HEK293 (cell line): ENCODE data around the gene UTP14A.

Source experiments
- MEIS1 ChIP-seq: sonication (generic); formaldehyde crosslinking; IDR thresholded peaks from 2 replicates; pipeline ENCODE4 v1.8.1; 2022; ENCODE audit warnings: missing genetic modification reagents, mild to moderate bottlenecking, borderline replicate concordance
- MZF1 ChIP-seq: fragments of 450-650 bp; formaldehyde crosslinking; IDR thresholded peaks from 2 replicates; pipeline ENCODE4 v1.5.1; 2017; ENCODE audit warnings: missing biosample characterization, missing genetic modification characterization, borderline replicate concordance
- PRDM1 ChIP-seq: fragments of 450-650 bp; formaldehyde crosslinking; IDR thresholded peaks from 2 replicates; pipeline ENCODE4; 2016; ENCODE audit warnings: missing biosample characterization, missing genetic modification characterization
- SP7 ChIP-seq: fragments of 450-650 bp; formaldehyde crosslinking; IDR thresholded peaks from 2 replicates; pipeline ENCODE4 v1.5.1; 2016; ENCODE audit warnings: missing biosample characterization, missing genetic modification characterization
- TCF7L2 ChIP-seq: IDR thresholded peaks from 2 replicates; pipeline ENCODE4 v1.6.1; 2011; ENCODE audit warnings: low read depth, mild to moderate bottlenecking, inconsistent platforms, low read length, moderate library complexity, borderline replicate concordance
- YY2 ChIP-seq: fragments of 450-650 bp; formaldehyde crosslinking; IDR thresholded peaks from 2 replicates; pipeline ENCODE4 v1.5.1; 2016; ENCODE audit warnings: missing biosample characterization, missing genetic modification characterization
- ZIC2 ChIP-seq: fragments of 450-650 bp; formaldehyde crosslinking; IDR thresholded peaks from 2 replicates; pipeline ENCODE4 v1.5.1; 2016; ENCODE audit warnings: missing biosample characterization, missing genetic modification characterization
- ZNF157 ChIP-seq: fragments of 450-650 bp; formaldehyde crosslinking; IDR thresholded peaks from 2 replicates; pipeline ENCODE4 v1.5.1; 2016; ENCODE audit warnings: missing biosample characterization, missing genetic modification characterization
- ZNF16 ChIP-seq: fragments of 450-650 bp; formaldehyde crosslinking; IDR thresholded peaks from 2 replicates; pipeline ENCODE4 v1.5.1; 2016; ENCODE audit warnings: low read depth, missing biosample characterization, missing genetic modification characterization
- ZNF169 ChIP-seq: fragments of 450-650 bp; formaldehyde crosslinking; IDR thresholded peaks from 2 replicates; pipeline ENCODE4 v1.5.1; 2016; ENCODE audit warnings: missing biosample characterization, missing genetic modification characterization
- ZNF202 ChIP-seq: fragments of 450-650 bp; formaldehyde crosslinking; IDR thresholded peaks from 2 replicates; pipeline ENCODE4 v1.5.1; 2016; ENCODE audit warnings: missing biosample characterization, missing genetic modification characterization, borderline replicate concordance
- ZNF266 ChIP-seq: fragments of 450-650 bp; formaldehyde crosslinking; IDR thresholded peaks from 2 replicates; pipeline ENCODE4 v1.5.1; 2016; ENCODE audit warnings: missing biosample characterization, missing genetic modification characterization, low read depth
- ZNF416 ChIP-seq: fragments of 450-650 bp; formaldehyde crosslinking; IDR thresholded peaks from 2 replicates; pipeline ENCODE4 v1.5.1; 2016; ENCODE audit warnings: missing biosample characterization, missing genetic modification characterization
- ZNF48 ChIP-seq: fragments of 450-650 bp; formaldehyde crosslinking; IDR thresholded peaks from 2 replicates; pipeline ENCODE4 v1.5.1; 2016; ENCODE audit warnings: missing biosample characterization, missing genetic modification characterization
- ZNF544 ChIP-seq: fragments of 450-650 bp; formaldehyde crosslinking; IDR thresholded peaks from 2 replicates; pipeline ENCODE4 v1.5.0; 2017; ENCODE audit warnings: missing biosample characterization, missing genetic modification characterization
- ZNF626 ChIP-seq: fragments of 450-650 bp; sonication (Bioruptor Pico); formaldehyde crosslinking; IDR thresholded peaks from 2 replicates; pipeline ENCODE4 v1.5.1; 2018; ENCODE audit warnings: missing biosample characterization, missing genetic modification characterization, inconsistent platforms
- ZNF654 ChIP-seq: fragments of 450-650 bp; formaldehyde crosslinking; IDR thresholded peaks from 2 replicates; pipeline ENCODE4 v1.5.1; 2016; ENCODE audit warnings: low read depth, missing biosample characterization, missing genetic modification characterization
- ZNF747 ChIP-seq: fragments of 450-650 bp; formaldehyde crosslinking; IDR thresholded peaks from 2 replicates; pipeline ENCODE4 v1.5.1; 2016; ENCODE audit warnings: missing biosample characterization, missing genetic modification characterization
- ZSCAN16 ChIP-seq: fragments of 450-650 bp; formaldehyde crosslinking; IDR thresholded peaks from 2 replicates; pipeline ENCODE4 v1.5.1; 2016; ENCODE audit warnings: missing biosample characterization, missing genetic modification characterization
- TF ChIP-seq, protein P1 (sequence below): fragments of 450-650 bp; formaldehyde crosslinking; IDR thresholded peaks from 2 replicates; pipeline ENCODE4 v1.5.1; 2017; ENCODE audit warnings: missing biosample characterization, missing genetic modification characterization
- TF ChIP-seq, protein P2 (sequence below): fragments of 450-650 bp; formaldehyde crosslinking; IDR thresholded peaks from 2 replicates; pipeline ENCODE4 v1.5.1; 2016; ENCODE audit warnings: missing biosample characterization, missing genetic modification characterization, borderline replicate concordance
- TF ChIP-seq, protein P3 (sequence below): fragments of 450-650 bp; formaldehyde crosslinking; conservative IDR thresholded peaks from 2 replicates; pipeline ENCODE4 v1.5.1; 2016; ENCODE audit warnings: low read depth, missing biosample characterization, missing genetic modification characterization
- TF ChIP-seq, protein P4 (sequence below): fragments of 450-650 bp; formaldehyde crosslinking; IDR thresholded peaks from 2 replicates; pipeline ENCODE4 v1.5.1; 2016; ENCODE audit warnings: missing biosample characterization, missing genetic modification characterization
- TF ChIP-seq, protein P5 (sequence below): fragments of 450-650 bp; formaldehyde crosslinking; IDR thresholded peaks from 2 replicates; pipeline ENCODE4 v1.5.1; 2017; ENCODE audit warnings: missing biosample characterization, missing genetic modification characterization
- TF ChIP-seq, protein P6 (sequence below): fragments of 450-650 bp; formaldehyde crosslinking; IDR thresholded peaks from 2 replicates; pipeline ENCODE4 v1.5.1; 2016; ENCODE audit warnings: missing biosample characterization, missing genetic modification characterization

The UTP14A gene

DNA sequence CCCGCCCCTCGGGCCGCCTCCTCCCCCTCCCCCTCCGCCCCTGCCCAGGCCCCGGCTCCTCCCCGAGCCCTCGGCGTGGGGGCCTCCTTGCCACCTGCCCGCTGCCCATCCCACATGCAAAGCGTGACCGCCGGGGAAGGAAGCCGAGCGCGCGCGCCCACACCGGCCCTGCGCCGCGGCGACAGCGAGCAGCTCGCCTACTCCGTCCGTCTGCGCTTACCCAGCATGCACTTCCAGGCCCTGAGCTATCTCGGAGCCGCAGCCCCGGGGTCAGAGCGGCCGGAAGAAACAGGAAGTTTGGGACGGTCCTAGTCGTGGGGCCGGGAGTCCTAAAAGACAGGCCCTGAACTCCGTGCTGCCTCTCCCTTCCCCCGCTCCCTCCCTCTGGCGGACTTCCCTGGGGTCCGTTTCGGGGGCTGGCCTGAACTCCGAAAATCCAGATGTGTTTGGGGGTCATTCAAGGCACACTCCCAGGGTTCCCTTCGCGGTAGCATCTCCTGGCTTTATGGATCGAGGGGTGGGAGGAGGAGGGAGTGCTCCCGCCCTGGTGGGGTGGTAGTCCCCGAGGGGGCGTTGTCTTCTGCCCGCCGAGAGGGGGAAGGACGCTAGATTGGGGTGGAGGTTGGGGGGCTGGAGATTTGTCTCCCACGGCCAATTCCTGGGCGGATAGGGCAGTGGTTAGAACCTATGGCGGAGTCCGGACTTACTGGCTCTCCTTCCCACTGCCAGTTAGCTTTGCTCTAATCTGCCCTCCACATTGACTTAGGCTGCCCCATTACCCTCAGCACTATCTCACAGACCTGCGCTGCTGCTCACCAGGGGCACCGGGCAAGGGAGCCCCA, 51.5 kb downstream of the UTP14A start (continued):
- TF ChIP-seq ZNF202 (tag by site-specific recombination) (no peak), ZNF48 (no peak), ZNF654 (tag by site-specific recombination) (no peak), ZNF16 (no peak), MZF1 (tag by site-specific recombination) (no peak), PRDM1 (tag by site-specific recombination) (no peak), ZNF169 (tag by site-specific recombination) (no peak), ZNF747 (no peak), ZNF544 (tag by site-specific recombination) (no peak), SP7 (tag by site-specific recombination) (peak; percentile 71), YY2 (tag by site-specific recombination) (no peak), ZNF416 (no peak), ZNF266 (no peak), TCF7L2 (no peak), ZNF157 (no peak), MEIS1 (CRISPR knock-in tag) (no peak), ZSCAN16 (tag by site-specific recombination) (no peak), ZIC2 (tag by site-specific recombination) (no peak), ZNF626 (tag by site-specific recombination) (no peak)
- TF ChIP-seq, protein P1, sequence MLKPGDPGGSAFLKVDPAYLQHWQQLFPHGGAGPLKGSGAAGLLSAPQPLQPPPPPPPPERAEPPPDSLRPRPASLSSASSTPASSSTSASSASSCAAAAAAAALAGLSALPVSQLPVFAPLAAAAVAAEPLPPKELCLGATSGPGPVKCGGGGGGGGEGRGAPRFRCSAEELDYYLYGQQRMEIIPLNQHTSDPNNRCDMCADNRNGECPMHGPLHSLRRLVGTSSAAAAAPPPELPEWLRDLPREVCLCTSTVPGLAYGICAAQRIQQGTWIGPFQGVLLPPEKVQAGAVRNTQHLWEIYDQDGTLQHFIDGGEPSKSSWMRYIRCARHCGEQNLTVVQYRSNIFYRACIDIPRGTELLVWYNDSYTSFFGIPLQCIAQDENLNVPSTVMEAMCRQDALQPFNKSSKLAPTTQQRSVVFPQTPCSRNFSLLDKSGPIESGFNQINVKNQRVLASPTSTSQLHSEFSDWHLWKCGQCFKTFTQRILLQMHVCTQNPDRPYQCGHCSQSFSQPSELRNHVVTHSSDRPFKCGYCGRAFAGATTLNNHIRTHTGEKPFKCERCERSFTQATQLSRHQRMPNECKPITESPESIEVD (tag by site-specific recombination) = no peak
- TF ChIP-seq, protein P2, sequence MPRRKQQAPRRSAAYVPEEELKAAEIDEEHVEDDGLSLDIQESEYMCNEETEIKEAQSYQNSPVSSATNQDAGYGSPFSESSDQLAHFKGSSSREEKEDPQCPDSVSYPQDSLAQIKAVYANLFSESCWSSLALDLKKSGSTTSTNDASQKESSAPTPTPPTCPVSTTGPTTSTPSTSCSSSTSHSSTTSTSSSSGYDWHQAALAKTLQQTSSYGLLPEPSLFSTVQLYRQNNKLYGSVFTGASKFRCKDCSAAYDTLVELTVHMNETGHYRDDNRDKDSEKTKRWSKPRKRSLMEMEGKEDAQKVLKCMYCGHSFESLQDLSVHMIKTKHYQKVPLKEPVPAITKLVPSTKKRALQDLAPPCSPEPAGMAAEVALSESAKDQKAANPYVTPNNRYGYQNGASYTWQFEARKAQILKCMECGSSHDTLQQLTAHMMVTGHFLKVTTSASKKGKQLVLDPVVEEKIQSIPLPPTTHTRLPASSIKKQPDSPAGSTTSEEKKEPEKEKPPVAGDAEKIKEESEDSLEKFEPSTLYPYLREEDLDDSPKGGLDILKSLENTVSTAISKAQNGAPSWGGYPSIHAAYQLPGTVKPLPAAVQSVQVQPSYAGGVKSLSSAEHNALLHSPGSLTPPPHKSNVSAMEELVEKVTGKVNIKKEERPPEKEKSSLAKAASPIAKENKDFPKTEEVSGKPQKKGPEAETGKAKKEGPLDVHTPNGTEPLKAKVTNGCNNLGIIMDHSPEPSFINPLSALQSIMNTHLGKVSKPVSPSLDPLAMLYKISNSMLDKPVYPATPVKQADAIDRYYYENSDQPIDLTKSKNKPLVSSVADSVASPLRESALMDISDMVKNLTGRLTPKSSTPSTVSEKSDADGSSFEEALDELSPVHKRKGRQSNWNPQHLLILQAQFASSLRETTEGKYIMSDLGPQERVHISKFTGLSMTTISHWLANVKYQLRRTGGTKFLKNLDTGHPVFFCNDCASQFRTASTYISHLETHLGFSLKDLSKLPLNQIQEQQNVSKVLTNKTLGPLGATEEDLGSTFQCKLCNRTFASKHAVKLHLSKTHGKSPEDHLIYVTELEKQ = no peak
- TF ChIP-seq, protein P3, sequence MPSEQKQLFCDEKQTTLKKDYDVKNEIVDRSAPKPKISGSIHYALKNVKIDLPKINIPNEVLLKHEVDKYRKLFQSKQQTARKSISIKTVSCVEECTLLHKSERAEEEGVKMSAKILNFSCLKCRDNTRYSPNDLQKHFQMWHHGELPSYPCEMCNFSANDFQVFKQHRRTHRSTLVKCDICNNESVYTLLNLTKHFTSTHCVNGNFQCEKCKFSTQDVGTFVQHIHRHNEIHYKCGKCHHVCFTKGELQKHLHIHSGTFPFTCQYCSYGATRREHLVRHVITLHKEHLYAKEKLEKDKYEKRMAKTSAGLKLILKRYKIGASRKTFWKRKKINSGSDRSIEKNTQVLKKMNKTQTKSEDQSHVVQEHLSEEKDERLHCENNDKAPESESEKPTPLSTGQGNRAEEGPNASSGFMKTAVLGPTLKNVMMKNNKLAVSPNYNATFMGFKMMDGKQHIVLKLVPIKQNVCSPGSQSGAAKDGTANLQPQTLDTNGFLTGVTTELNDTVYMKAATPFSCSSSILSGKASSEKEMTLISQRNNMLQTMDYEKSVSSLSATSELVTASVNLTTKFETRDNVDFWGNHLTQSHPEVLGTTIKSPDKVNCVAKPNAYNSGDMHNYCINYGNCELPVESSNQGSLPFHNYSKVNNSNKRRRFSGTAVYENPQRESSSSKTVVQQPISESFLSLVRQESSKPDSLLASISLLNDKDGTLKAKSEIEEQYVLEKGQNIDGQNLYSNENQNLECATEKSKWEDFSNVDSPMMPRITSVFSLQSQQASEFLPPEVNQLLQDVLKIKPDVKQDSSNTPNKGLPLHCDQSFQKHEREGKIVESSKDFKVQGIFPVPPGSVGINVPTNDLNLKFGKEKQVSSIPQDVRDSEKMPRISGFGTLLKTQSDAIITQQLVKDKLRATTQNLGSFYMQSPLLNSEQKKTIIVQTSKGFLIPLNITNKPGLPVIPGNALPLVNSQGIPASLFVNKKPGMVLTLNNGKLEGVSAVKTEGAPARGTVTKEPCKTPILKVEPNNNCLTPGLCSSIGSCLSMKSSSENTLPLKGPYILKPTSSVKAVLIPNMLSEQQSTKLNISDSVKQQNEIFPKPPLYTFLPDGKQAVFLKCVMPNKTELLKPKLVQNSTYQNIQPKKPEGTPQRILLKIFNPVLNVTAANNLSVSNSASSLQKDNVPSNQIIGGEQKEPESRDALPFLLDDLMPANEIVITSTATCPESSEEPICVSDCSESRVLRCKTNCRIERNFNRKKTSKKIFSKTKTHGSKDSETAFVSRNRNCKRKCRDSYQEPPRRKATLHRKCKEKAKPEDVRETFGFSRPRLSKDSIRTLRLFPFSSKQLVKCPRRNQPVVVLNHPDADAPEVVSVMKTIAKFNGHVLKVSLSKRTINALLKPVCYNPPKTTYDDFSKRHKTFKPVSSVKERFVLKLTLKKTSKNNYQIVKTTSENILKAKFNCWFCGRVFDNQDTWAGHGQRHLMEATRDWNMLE (tag by site-specific recombination) = 0 out of 2 replicates have a peak, but pooled peaks have one; percentile 28
- TF ChIP-seq, protein P4, sequence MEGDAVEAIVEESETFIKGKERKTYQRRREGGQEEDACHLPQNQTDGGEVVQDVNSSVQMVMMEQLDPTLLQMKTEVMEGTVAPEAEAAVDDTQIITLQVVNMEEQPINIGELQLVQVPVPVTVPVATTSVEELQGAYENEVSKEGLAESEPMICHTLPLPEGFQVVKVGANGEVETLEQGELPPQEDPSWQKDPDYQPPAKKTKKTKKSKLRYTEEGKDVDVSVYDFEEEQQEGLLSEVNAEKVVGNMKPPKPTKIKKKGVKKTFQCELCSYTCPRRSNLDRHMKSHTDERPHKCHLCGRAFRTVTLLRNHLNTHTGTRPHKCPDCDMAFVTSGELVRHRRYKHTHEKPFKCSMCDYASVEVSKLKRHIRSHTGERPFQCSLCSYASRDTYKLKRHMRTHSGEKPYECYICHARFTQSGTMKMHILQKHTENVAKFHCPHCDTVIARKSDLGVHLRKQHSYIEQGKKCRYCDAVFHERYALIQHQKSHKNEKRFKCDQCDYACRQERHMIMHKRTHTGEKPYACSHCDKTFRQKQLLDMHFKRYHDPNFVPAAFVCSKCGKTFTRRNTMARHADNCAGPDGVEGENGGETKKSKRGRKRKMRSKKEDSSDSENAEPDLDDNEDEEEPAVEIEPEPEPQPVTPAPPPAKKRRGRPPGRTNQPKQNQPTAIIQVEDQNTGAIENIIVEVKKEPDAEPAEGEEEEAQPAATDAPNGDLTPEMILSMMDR (tag by site-specific recombination) = no peak
- TF ChIP-seq, protein P5, sequence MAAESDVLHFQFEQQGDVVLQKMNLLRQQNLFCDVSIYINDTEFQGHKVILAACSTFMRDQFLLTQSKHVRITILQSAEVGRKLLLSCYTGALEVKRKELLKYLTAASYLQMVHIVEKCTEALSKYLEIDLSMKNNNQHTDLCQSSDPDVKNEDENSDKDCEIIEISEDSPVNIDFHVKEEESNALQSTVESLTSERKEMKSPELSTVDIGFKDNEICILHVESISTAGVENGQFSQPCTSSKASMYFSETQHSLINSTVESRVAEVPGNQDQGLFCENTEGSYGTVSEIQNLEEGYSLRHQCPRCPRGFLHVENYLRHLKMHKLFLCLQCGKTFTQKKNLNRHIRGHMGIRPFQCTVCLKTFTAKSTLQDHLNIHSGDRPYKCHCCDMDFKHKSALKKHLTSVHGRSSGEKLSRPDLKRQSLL = no peak
- TF ChIP-seq, protein P6, sequence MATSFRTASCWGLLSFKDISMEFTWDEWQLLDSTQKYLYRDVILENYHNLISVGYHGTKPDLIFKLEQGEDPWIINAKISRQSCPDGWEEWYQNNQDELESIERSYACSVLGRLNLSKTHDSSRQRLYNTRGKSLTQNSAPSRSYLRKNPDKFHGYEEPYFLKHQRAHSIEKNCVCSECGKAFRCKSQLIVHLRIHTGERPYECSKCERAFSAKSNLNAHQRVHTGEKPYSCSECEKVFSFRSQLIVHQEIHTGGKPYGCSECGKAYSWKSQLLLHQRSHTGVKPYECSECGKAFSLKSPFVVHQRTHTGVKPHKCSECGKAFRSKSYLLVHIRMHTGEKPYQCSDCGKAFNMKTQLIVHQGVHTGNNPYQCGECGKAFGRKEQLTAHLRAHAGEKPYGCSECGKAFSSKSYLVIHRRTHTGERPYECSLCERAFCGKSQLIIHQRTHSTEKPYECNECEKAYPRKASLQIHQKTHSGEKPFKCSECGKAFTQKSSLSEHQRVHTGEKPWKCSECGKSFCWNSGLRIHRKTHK (tag by site-specific recombination) = no peak
